ENCODE data around the gene FURIN. TPM values are rescaled to one million over a fixed set of nuclear protein-coding genes. Genes with fewer than 3 reads are reported as not detected.
"Not testable (repeated sequence)": the region's sequence is repeated elsewhere in the genome, so short reads cannot be mapped to it uniquely, and the experiment has no call there.

Gene FURIN
- total and polyA plus RNA-seq, 2 of the 8 experiments (the other 6 are each of a cell fraction or from before 2014, with no cell fraction given), result 15.8 to 32.1 TPM

DNA sequence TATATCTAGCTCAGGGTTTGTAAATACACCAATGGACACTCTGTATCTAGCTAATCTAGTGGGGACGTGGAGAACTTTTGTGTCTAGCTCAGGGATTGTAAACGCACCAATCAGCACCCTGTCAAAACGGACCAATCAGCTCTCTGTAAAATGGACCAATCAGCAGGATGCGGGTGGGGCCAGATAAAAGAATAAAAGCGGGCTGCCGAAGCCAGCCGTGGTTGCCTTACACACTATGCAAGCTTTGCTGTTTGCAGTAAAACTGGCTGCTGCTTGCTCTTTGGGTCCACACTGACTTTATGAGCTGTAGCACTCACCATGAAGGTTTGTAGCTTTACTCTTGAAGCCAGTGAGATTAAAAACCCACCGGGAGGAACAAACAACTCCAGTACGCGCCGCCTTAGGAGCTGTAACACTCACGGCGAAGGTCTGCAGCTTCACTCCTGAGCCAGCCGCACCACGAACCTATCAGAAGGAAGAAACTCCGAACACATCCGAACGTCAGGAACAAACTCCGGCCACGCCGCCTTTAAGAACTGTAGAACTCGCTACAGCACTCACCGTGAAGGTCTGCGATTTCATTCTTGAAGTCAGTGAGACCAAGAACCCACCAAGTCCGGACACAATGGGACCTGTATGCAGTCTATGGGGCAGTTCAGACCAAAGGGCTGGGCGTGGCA is 42.0 kb upstream of the FURIN start:
- POLR2A ChIA-PET (ENCODE audit: partially characterized antibody); H3K27ac ChIP-seq (ENCODE audit: low read depth, low read length); H3K9ac ChIP-seq (replicated peaks in 1 of 4; ENCODE audit: extremely low read depth in 1 of 4, low read depth in 3 of 4, low read length in 3 of 4); H3K79me2 ChIP-seq (ENCODE audit: control insufficient read depth in 1 of 2, insufficient read depth in 2 of 2, low read length in 2 of 2); H2AFZ ChIP-seq (ENCODE audit: low read length); H3K36me3 ChIP-seq (ENCODE audit: control insufficient read depth in 2 of 4, insufficient read depth in 4 of 4, low read length in 3 of 4); H3K23me2 ChIP-seq (ENCODE audit: low read depth, low read length); H2BK20ac ChIP-seq (ENCODE audit: low read length); H2BK12ac ChIP-seq (ENCODE audit: low read depth, low read length); H3K79me1 ChIP-seq (ENCODE audit: low read depth, low read length); H4K20me1 ChIP-seq (replicated peaks in 1 of 2; ENCODE audit: control insufficient read depth in 1 of 2, insufficient read depth in 2 of 2, low read length in 2 of 2); H3K9me3 ChIP-seq (ENCODE audit: insufficient read depth in 2 of 2, low read depth in 1 of 2, low read length in 1 of 2); H3K27me3 ChIP-seq (replicated peaks in 1 of 4; ENCODE audit: control insufficient read depth in 3 of 4, extremely low read depth in 1 of 4, insufficient read depth in 3 of 4, low read length in 3 of 4); H2BK15ac ChIP-seq (ENCODE audit: low read length); H4K8ac ChIP-seq (ENCODE audit: extremely low read depth, insufficient read depth, low read length); H3K14ac ChIP-seq (ENCODE audit: insufficient read length); H2BK5ac ChIP-seq (ENCODE audit: low read depth, low read length); H3K4ac ChIP-seq (replicated peaks; ENCODE audit: insufficient read length, low read depth, low read length); H4K91ac ChIP-seq (replicated peaks; ENCODE audit: insufficient read length, low read length); H2BK120ac ChIP-seq (replicated peaks; ENCODE audit: low read depth, low read length); H3K4me2 ChIP-seq (ENCODE audit: insufficient read depth in 1 of 2, low read depth in 2 of 2, low read length in 2 of 2); H3K4me1 ChIP-seq (replicated peaks in 1 of 4; ENCODE audit: control insufficient read depth in 3 of 4, insufficient read depth in 4 of 4, low read length in 3 of 4); H4K5ac ChIP-seq (ENCODE audit: insufficient read length, low read depth, low read length); H2AK5ac ChIP-seq (ENCODE audit: low read depth, low read length); H3K23ac ChIP-seq (ENCODE audit: insufficient read length); FAIRE-seq; DNase-seq (ENCODE audit: low read depth in 1 of 2, low spot score in 2 of 2); H3K4me3 ChIP-seq (ENCODE audit: extremely low read depth in 1 of 4, insufficient read depth in 2 of 4, low read depth in 3 of 4, low read length in 4 of 4); H3K18ac ChIP-seq (ENCODE audit: extremely low read depth, low read length); H3K56ac ChIP-seq (replicated peaks; ENCODE audit: insufficient read length, low read depth, low read length): not testable (repeated sequence)
- CTCF ChIA-PET (ENCODE audit: partially characterized antibody), result interaction anchor here (1.1 to 10.9 kb wide), 5 partner anchors 9 to 344 kb away, joined by 3 to 54 read pairs (median 7); partner anchors contain the start of genes FES and HDDC3
- WGBS, 2 experiments (ENCODE audit: extremely low coverage in 1 of 2, insufficient coverage in 1 of 2, insufficient read length in 1 of 2, insufficient replicate concordance in 2 of 2, low coverage in 1 of 2, low lambda C conversion rate in 2 of 2, missing lambda C conversion rate in 1 of 2), result 94% methylated on average over 21 of the region's 26 CpGs; no CpG with 5 or more reads in 1 of the 2 experiments

Data from H1 (cell line).